ENCODE measurements around the gene OSBPL5. TPM values are rescaled to one million over a fixed set of nuclear protein-coding genes. Genes with fewer than 3 reads are reported as not detected.

OSBPL5 gene
- total RNA-seq, 1 experiment from 2014 or later = 16.1 TPM

DNA sequence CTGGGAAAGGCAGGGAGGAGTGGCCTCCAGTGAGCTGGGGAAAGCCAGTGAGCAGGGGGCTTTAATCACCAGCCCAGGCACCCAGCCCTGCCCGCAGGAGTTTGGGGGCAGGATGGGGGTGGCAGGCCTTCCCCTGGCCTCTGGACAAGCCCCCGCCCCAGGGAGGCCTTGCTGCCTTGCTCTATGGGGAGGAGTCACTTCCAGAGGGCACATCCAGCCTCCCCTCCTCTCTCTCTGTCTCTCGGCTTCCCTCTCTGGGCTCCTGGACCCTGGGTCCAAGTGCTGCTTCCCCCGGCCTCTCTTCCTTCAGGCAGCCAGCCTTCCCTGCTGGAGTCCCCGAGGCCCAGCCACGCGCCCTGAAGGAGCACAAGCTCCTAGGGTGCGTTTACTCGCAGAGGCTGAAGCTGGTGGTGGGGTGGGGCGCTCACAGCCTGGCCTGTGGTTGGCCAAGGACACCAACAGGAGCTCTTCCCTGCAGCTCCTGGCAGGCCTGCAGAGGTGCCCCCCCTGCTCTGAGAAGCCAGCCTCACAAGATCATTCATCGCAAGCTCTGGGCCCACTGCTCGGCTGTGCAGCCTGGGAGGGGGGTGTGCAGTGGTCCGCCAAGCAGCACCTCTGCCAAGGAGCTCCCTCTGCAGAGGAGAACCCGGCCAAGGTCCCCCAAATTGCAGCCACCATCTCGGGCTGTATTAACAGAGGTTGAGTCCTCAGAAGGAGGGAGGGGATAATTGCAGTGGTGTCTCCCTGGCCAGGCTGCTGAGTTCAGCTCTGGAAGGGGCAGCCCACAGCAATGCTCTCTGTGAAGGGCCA lies 25.4 kb downstream of the OSBPL5 start:
- H3K4me1 Mint-ChIP-seq = peaks cover 7 to 16% of the 10 kb centered on the region in 2 experiments
- Histone ChIP-seq H3K27ac (ENCODE audit: insufficient read length, low read depth, low read length) (no peak overlapping the region), H2BK120ac (ENCODE audit: low read depth, low read length, poor library complexity, severe bottlenecking) (no peak overlapping the region), H3K18ac (ENCODE audit: insufficient read length, low read depth, low read length) (no peak overlapping the region), H3K4ac (ENCODE audit: low read depth, low read length) (no peak overlapping the region), H2BK12ac (ENCODE audit: insufficient read length, low read depth, low read length) (no peak overlapping the region), H4K8ac (replicated peaks; ENCODE audit: insufficient read length, low read depth, low read length) (no peak overlapping the region), H4K91ac (ENCODE audit: insufficient read length, low read depth, low read length) (no peak overlapping the region), H2BK5ac (ENCODE audit: insufficient read length, low read length) (no peak overlapping the region), H3K9ac (ENCODE audit: extremely low read depth, insufficient read length, low read length) (no peak overlapping the region), H3K79me1 (ENCODE audit: insufficient read depth, low read depth, low read length, poor library complexity, severe bottlenecking) (no peaks in the 10 kb centered on the region), H3K79me2 (ENCODE audit: insufficient read depth, low read length) (no peaks in the 10 kb centered on the region), H4K5ac (ENCODE audit: insufficient read length, low read depth, low read length) (no peak overlapping the region), H4K20me1 (ENCODE audit: control insufficient read depth, insufficient read depth, insufficient read length) (peaks cover 4% of the 10 kb centered on the region), H3K4me2 (ENCODE audit: insufficient read depth, insufficient read length, low read length) (no peak overlapping the region), H3K23ac (ENCODE audit: insufficient read length, low read depth, low read length) (no peak overlapping the region), H2BK20ac (ENCODE audit: low read depth, low read length, poor library complexity, severe bottlenecking) (no peak overlapping the region), H3K9me3 (ENCODE audit: control insufficient read depth, low read depth, low read length) (no peaks in the 10 kb centered on the region), H3K27me3 (ENCODE audit: insufficient read depth, low read length) (no peaks in the 10 kb centered on the region), H2AFZ (ENCODE audit: low read length) (no peak overlapping the region), H2AK5ac (ENCODE audit: insufficient read length, low read length) (no peak overlapping the region), H2BK15ac (ENCODE audit: low read depth, low read length) (no peak overlapping the region), H3T11ph (ENCODE audit: low read length) (no peak overlapping the region), H3K4me1 (ENCODE audit: insufficient read depth, low read length) (no peaks in the 10 kb centered on the region; the same call in 1 of the 2 replicates), H3K56ac (ENCODE audit: insufficient read length, low read depth, low read length) (no peak overlapping the region), H3K23me2 (ENCODE audit: insufficient read length, low read depth, low read length, poor library complexity, severe bottlenecking) (no peaks in the 10 kb centered on the region), H3K14ac (ENCODE audit: insufficient read depth, low read length) (no peak overlapping the region; the same call in 1 of the 2 replicates)
- H3K9me3 Mint-ChIP-seq = no peaks in the 10 kb centered on the region
- H3K4me3 Mint-ChIP-seq = no peak overlapping the region
- no peaks in the 10 kb centered on the region for H3K27me3 Mint-ChIP-seq (ENCODE audit: low read depth)
- H3K36me3 Mint-ChIP-seq (ENCODE audit: insufficient read depth in 1 of 3, low read depth in 3 of 3) = no peaks in the 10 kb centered on the region; a peak in 1 of 7 replicates
- DNase-seq = no peak
- WGBS (ENCODE audit: extremely low coverage, insufficient read length, low lambda C conversion rate) = no CpG with 5 or more reads among the region's 15 CpGs
- TF ChIP-seq, protein P1, sequence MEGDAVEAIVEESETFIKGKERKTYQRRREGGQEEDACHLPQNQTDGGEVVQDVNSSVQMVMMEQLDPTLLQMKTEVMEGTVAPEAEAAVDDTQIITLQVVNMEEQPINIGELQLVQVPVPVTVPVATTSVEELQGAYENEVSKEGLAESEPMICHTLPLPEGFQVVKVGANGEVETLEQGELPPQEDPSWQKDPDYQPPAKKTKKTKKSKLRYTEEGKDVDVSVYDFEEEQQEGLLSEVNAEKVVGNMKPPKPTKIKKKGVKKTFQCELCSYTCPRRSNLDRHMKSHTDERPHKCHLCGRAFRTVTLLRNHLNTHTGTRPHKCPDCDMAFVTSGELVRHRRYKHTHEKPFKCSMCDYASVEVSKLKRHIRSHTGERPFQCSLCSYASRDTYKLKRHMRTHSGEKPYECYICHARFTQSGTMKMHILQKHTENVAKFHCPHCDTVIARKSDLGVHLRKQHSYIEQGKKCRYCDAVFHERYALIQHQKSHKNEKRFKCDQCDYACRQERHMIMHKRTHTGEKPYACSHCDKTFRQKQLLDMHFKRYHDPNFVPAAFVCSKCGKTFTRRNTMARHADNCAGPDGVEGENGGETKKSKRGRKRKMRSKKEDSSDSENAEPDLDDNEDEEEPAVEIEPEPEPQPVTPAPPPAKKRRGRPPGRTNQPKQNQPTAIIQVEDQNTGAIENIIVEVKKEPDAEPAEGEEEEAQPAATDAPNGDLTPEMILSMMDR (conservative IDR thresholded peaks at IDR 0.05) = no peak
- peak overlapping the region in 1 of 3 experiments; percentile 76; a peak in 1 of 7 replicates for H3K27ac Mint-ChIP-seq
